HG03175 (cell line): ENCODE results near the gene XPR1.

Experiments
- ATAC-seq: cut with Tn5 transposase; IDR thresholded peaks from one replicate; pipeline ENCODE4 v1.9.1; 2021; ENCODE audit warnings: mild to moderate bottlenecking, moderate library complexity; ENCODE audit not compliant: unreplicated experiment

Gene XPR1

GRCh38 chr1:180615493-180616290, 16.1 kb upstream of the XPR1 start:
- ATAC-seq: no peak

DNA sequence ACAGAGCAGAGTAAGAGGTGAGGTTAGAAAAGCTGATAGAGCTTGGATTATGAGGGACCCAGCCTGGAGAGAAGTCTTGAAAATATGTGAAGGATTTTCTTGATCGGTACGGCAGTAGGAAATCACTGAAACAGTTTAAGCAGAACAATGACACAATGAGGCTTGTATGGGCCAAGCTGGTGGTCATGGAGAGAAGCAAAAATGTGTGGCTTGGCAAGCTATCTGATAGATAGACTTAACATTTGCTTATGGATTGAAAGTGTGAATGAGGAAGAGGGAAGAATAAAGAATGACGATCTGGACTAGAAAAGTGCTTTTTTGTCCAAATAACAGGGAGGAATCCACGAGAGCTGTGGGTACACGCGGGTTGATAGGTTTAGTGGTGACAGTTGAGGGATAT, 15.4 kb upstream of the XPR1 start:
- no peak for ATAC-seq

- ATAC-seq: no peak
Observed at GRCh38 chr1:180617774-180618395, 13.9 kb upstream of the XPR1 start.

DNA sequence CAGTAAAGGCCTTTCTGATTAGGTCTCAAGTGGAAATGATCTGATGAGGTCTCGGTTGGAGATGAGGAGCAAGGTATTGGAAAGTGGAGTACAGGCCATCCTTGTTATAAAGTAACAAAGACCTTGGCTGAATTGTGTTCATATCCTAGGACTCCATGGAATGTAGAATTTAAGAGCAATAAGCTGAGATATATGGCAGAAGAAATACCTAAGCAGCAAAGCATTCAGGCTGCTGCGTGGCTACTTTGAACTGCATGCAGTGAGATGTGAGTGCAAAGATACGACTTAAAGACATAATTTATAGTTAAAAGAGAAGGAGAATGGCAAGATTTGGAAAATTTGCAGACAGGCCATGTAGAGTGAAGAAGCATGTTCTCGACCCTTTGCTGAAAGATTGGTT, 11.2 kb upstream of the XPR1 start:
- ATAC-seq: no peak

DNA sequence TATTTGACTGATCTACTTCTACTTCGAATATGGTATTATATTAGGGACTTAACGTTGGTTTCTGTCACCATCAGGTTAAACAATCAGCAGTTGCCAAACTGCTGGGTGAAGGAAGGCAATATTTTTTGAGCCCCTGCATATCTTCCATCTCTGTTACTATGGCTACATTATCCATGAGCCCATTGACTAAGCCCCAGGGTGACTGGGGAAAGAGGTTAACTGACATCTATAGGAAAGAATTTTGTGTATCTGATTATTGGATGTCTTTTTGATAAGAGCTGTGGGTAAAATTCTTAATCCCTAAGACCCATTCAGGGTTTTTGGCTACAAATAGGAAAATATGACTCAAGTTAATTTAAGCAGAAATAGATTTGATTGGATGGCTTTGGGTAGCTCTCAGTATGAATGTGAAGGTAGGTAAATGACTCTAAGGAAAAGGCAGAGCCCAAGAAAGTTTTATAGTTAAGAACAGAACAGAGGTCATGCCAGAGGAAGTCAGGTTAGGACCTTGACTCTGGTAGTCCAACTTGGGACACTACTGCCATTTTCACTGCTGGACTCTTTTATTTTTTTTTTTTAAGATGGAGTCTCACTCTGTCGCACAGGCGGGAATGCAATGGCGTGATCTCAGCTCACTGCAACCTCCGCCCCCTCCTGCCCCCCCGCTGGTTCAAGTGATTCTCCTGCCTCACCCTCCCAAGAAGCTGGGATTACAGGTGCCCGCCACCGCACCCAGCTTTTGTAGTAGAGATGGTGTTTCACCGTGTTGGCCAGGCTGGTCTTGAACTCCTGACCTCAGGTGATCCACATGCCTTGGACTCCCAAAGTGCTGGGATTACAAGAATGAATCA, 8.9 kb upstream of the XPR1 start:
- no peak for ATAC-seq

GRCh38 chr1:180623579-180624347, 8.1 kb upstream of the XPR1 start:
- ATAC-seq: no peak

GRCh38 chr1:180626711-180627110, 5.1 kb upstream of the XPR1 start:
- no peak for ATAC-seq

- ATAC-seq: no peak
Observed at GRCh38 chr1:180627411-180627810, 4.4 kb upstream of the XPR1 start.

DNA sequence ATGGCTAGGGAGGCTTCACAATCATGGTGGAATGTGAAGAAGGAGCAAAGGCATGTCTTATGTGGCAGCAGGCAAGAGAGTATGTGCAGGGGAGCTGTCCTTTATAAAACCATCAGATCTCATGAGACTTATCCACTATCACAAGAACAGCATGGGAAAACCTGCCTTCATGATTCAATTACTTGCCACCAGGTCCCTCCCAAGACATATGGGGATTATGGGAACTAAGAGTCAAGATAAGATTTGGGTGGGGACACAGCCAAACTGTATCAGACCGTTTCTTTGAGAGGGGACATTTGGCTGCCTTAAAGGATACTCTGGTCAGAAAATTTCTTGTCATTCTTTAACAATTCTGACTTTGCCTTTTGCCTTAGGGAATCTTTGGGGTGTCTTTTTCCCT, 3.2 kb upstream of the XPR1 start:
- ATAC-seq: no peak

GRCh38 chr1:180630408-180631193, 1.2 kb upstream of the XPR1 start:
- no peak for ATAC-seq

GRCh38 chr1:180631194-180631765, 542 bp upstream of the XPR1 start:
- no peak for ATAC-seq

DNA sequence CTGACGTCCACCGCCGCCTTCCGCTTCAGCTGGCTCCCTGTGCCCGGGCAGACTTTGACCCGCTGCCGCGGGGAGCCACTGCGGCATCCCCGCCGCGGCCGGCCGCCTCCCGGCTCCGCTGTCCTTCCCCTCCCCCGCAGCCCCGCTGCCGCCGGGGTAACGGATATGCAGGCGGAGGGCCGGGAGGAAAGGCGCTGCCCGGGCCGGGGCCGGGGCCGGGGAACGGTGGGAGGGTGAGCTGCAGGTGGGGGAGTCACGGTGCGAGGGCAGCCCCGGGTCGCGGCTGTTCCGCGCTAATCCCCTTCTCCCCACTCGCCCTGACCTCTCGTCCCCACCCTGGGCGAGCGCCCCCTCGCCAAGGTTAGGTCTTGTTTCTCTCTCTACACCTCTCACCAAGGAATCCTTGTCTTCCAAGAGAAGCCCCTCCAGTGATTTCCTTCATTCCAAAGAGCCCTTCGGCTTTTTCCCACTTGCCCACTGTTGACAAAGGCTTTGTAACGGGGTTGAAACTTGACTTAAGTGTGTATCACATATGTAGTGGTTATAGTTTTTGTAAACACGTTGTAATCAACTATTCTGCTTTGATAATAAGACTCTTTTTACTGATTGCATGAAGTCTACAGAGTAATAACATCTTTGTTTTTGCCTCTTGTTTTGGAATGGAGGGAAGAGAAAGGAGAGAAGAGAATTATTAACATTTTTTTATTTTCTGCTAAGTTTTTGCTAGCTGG, 669 bp downstream of the XPR1 start:
- ATAC-seq: peak; percentile 37

DNA sequence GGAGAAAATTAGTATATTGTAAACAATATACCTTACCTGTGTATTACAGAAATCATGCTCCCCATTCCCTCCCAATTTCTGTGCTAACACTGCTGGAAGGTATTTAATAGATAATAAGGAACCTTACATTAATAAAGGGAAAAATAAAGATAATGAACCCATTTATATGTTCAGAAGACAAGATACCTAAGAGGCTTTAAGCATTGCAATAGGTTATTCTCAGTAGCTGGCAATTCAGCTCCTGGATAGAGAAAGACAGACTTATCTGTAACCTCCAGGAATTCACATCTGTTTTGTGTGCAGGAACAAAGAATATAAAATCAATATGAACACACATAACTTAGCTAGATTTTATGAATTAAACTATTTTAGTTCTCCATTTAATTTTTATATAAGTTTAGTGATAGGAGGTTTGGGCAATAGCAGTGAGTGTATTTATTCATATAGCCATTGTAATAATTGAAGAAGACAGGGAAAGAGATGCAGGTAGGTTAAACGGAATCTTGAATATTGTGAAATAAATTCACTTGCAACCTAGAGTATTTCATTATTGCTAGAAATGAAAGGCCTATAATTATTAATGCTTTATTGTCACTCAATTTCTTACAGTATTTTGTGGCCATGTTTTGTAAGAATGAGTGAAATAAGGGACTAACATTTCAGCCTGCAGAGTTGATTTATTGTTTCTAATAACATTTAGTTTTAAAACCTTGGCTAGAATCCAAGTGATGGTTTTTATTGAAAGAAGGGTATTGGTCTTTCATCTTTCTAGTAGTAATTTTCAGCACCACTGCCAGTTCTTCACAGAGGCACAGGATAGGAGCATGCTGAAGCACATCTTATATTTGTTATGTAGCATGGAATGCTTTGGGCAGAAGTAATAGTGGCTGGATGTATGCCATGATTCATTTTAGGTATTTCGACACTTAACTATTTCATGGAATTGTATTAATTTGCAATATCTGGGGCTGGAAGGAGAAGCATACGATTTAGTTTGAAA, 1.5 kb downstream of the XPR1 start:
- no peak for ATAC-seq

DNA sequence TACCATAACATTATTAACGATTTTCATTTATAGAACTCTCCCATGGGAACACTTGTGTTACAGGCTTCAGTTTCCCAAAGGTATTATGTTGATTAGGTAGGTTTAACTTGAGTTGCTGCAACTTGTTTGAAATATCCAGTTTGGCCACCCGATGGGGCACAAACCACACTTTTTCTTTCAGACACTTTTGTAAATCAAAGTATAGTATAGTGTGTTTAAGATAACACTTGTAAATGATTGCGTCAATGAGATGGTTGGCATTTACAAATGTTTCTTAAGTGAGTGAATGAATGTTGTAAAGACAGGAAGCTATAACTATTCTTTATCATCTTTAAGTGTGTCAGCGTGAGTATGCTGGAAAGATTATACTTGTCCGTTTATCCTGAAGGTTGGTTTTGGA, 4.3 kb downstream of the XPR1 start:
- ATAC-seq: no peak

- no peak for ATAC-seq
Observed at GRCh38 chr1:180639871-180640270, 8.0 kb downstream of the XPR1 start.

- no peak for ATAC-seq
Observed at GRCh38 chr1:180640531-180640949, 8.7 kb downstream of the XPR1 start.

DNA sequence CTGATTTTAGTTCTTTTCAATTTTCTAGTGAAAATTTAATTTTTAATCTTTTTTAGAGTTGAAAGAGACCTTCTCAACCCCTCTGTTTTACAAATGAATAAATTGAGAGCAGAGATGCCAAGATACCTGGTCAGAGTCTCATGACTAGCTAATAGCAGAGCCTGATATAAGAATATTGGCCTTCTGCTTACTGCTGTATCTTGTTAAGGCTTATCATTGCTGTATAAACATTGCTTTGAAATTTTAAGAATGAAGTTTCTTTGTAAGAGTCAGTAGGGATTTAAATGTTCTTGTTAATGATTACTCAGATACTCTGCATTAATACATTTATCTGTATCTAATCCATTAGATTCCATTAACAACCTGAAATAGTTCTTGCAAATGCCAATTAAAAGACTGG, 9.8 kb downstream of the XPR1 start:
- ATAC-seq: no peak

DNA sequence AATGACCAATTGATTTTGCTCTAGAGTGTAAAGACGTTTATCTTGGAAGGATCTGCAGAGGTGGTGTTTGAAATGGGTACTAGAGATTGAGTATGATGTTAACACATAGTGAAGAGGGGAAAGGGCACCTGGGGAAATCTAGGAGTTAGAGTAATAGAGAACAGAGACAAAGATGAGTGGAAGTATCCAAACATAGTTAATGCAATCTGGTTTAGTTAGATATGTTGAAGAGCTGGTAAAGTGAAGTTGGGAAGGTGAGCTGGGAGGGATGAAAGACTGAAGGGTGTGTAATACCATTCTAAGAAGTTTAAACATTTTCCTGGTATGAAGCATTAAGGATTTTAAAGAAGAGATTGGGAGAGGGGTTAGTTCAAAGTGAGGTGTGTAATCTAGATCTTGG, 11.0 kb downstream of the XPR1 start:
- ATAC-seq: no peak
